SK-N-MC (cell line): ENCODE results near the gene ATG12.

Source experiments
- DNase-seq: peaks from one replicate; pipeline ENCODE4 v3.0.0-alpha.2; 2011; ENCODE audit warnings: low read depth, low spot score
- H3K27ac ChIP-seq: fragments of 200-600 bp; sonication (generic); 2 replicates; pipeline ENCODE4 v1.5.1; 2016; ENCODE audit warnings: mixed run types
- H3K36me3 ChIP-seq: fragments of 200-600 bp; sonication (generic); 2 replicates; pipeline ENCODE4 v1.6.1; 2017; ENCODE audit warnings: antibody characterized with exemption, low read length, mixed read lengths; ENCODE audit not compliant: insufficient read depth
- H3K4me3 ChIP-seq: fragments of 200-600 bp; sonication (generic); 2 replicates; pipeline ENCODE4 v1.5.1; 2016
- H3K9ac ChIP-seq: fragments of 200-600 bp; sonication (generic); 2 replicates; pipeline ENCODE4 v1.8.0; 2017; ENCODE audit warnings: mixed run types, mixed read lengths; ENCODE audit not compliant: insufficient read length
- H3K9me3 ChIP-seq: fragments of 200-600 bp; sonication (generic); 2 replicates; pipeline ENCODE4 v1.6.1; 2017; ENCODE audit warnings: low read depth, mild to moderate bottlenecking, antibody characterized with exemption, low read length, moderate library complexity, mixed read lengths
- EZH2 ChIP-seq: fragments of 200-600 bp; sonication (generic); IDR thresholded peaks from one replicate; pipeline ENCODE4 v1.6.1; 2017; ENCODE audit warnings: antibody characterized with exemption
- FOXP2 ChIP-seq: optimal IDR thresholded peaks from 2 replicates; pipeline ENCODE3; 2011; ENCODE audit warnings: mild to moderate bottlenecking, moderate library complexity; ENCODE audit not compliant: insufficient read depth; ENCODE audit errors: extremely low read length, control extremely low read depth
- POLR2AphosphoS5 ChIP-seq: IDR thresholded peaks from 2 replicates; pipeline ENCODE4 v1.6.1; 2012; ENCODE audit warnings: mild to moderate bottlenecking, low read depth, low read length, borderline replicate concordance

Gene ATG12

DNA sequence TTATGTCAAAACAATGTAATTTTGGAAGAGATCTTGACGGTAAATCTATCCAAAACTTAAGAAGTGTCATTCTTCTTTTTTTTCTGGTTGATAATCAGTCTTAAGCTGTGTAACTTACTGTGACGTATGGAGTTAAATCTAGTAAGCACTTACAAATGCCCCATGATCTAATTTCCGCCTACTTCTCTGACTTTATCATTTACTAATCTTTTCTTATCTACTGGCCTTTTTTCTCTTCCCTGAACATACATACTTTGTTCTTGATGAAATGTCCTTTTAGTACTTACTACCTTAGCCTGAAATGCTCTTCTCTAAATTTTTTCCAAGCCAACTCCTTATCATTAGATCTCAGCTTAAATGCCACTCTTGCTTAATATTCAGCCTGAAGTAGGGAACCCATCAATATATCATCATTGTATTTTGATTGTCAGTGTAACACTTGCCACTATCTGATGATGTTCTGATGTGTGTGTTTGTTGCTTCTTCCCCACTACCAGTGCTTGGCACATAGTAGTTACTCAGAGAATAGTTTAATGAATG lies 28.0 kb upstream of the ATG12 start:
- Histone ChIP-seq H3K9ac (no peak overlapping the region), H3K36me3 (0 out of 2 replicates have a peak, but pooled peaks cover 2% of the 10 kb centered on the region), H3K4me3 (no peak overlapping the region), H3K9me3 (no peaks in the 10 kb centered on the region), H3K27ac (no peak overlapping the region)
- TF ChIP-seq EZH2 (no peak), POLR2AphosphoS5 (no peak), FOXP2 (no peak)
- no peak for DNase-seq

DNA sequence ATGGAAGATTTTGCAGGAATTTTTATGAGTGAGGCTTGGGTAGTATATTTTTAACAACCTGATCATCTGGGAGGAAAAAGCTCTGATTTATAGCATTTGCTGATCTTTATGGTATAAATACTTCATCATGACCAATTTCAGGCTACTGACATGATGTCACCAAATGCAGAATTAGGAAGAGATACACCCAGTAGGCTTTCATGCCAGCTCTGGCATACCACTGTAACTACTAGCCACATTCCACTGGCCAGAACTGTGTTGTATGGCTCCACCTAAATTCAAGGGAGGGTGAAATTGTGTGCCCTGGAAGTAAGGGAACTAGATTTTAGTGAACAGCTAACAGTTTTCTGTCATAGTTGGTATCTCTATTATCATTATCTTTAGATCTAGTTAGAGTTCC lies 18.0 kb upstream of the ATG12 start:
- Histone ChIP-seq H3K9ac (no peak overlapping the region), H3K9me3 (no peaks in the 10 kb centered on the region), H3K27ac (no peak overlapping the region), H3K4me3 (no peak overlapping the region), H3K36me3 (no peaks in the 10 kb centered on the region)
- no peak for DNase-seq
- TF ChIP-seq POLR2AphosphoS5 (no peak), EZH2 (no peak), FOXP2 (no peak)

DNA sequence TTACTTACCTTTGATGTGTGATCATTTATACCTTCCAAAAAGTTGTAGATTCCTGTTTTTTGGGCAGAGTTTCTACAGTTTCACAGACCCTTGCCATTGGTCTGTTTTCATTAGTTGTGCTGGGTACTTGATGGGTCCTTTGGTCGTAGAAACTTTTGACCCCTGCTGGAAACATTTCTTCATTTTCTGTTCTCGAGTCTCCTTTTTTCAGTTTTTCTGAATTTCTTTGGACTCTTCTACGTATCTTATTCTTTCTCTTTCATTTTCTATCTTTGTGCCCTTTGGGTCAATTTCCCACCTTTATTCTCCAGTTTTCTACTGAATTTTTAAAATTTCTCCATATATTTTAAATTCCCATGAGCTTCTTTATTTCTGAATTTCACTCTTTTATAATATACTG lies 17.0 kb upstream of the ATG12 start:
- peak overlapping the region; percentile 69 for H3K27ac ChIP-seq
- H3K9ac ChIP-seq: no peak overlapping the region
- TF ChIP-seq EZH2: no peak
- no peak for TF ChIP-seq POLR2AphosphoS5
- no peak for TF ChIP-seq FOXP2
- DNase-seq: no peak
- H3K4me3 ChIP-seq: peak overlapping the region; percentile 59
- 0 out of 2 replicates have a peak, but pooled peaks cover 4% of the 10 kb centered on the region for H3K9me3 ChIP-seq
- peaks cover 6% of the 10 kb centered on the region for H3K36me3 ChIP-seq

DNA sequence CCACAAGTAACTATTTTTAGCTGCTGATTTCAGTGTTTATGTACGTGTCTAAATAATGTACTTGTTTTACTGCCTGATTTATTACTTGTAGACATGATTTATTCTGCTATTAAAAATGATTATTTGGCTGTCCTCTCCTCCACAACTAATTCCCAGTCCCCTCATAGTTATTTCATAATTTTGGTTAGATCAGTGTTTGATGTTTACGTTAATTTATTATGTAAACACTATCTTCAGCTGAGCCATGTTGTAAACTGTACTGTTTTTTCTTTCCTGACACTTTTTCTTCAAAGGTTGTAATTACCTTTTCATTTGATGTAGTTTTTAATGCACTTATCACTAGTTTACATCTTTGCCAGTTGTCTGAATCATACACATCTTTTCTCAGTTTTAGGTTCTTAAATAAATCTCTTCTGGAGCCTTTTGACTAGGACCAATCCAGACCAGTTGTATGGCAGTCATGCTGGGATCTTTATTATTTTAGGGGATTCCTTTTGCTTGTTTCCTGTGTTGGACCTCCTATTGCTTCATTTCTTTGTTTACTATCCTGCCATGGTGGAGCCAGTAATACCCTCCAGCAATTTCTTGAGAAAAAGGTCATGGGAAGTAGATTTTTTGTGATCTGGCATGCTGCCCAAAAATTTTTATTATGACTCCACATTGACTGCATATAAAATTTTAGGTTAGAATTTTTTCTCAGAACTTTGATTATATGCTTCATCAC lies 16.4 kb upstream of the ATG12 start:
- peak; percentile 92 for DNase-seq
- no peak for TF ChIP-seq POLR2AphosphoS5
- no peak for TF ChIP-seq EZH2
- peak; percentile 41 for TF ChIP-seq FOXP2
- H3K9me3 ChIP-seq: 0 out of 2 replicates have a peak, but pooled peaks cover 4% of the 10 kb centered on the region
- peak overlapping the region; percentile 69 for H3K27ac ChIP-seq
- H3K36me3 ChIP-seq: peaks cover 6% of the 10 kb centered on the region
- H3K4me3 ChIP-seq: peak overlapping the region; percentile 59
- peak overlapping the region; percentile 1 for H3K9ac ChIP-seq

DNA sequence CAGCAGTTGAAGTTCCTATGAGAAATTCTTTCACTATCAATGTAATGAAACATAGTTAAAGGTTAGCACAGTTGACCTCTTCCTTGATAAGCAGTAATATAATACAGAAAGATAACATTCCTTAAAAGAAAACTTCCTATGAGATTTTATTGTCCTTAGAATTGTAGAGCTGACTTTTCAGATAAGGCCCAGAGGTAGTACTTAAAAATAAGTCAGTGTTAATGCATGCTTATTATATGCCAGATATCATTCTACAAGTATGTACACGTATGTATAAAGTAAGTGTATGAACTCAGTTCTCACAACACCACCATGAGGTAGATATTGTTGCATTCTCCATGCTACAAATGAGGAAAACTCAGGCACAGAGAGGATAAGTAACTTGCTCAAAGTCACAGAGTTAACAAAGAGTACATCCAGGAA lies 15.7 kb upstream of the ATG12 start:
- TF ChIP-seq POLR2AphosphoS5 (no peak), EZH2 (no peak), FOXP2 (no peak)
- peak overlapping the region; percentile 1 for H3K9ac ChIP-seq
- 0 out of 2 replicates have a peak, but pooled peaks cover 4% of the 10 kb centered on the region for H3K9me3 ChIP-seq
- H3K36me3 ChIP-seq: peaks cover 6% of the 10 kb centered on the region
- DNase-seq: no peak
- peak overlapping the region; percentile 69 for H3K27ac ChIP-seq
- H3K4me3 ChIP-seq: peak overlapping the region; percentile 59; the same call in 1 of the 2 replicates

DNA sequence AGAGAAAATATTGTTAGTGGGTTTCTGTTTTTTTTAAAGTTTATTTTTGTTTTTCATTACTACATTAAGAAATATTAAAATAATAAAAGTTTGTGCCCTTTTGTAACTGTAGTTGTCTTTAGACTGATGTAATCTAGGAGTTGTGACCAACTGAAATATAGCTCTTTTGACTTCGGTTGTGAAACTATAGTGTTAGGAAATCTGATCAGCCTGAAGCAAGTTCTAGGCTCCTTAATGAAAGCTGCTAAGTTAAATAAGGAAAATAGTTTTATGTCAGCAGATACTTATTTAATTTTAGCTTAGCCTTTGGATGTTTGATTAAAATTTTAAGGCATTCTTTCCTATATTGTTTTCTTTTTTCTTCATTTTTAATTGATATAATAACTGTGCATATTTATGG lies 14.6 kb upstream of the ATG12 start:
- DNase-seq: no peak
- Histone ChIP-seq H3K36me3 (peaks cover 6% of the 10 kb centered on the region), H3K9ac (no peak overlapping the region), H3K4me3 (no peak overlapping the region), H3K9me3 (0 out of 2 replicates have a peak, but pooled peaks cover 4% of the 10 kb centered on the region), H3K27ac (no peak overlapping the region)
- no peak for TF ChIP-seq EZH2
- no peak for TF ChIP-seq FOXP2
- TF ChIP-seq POLR2AphosphoS5: no peak

DNA sequence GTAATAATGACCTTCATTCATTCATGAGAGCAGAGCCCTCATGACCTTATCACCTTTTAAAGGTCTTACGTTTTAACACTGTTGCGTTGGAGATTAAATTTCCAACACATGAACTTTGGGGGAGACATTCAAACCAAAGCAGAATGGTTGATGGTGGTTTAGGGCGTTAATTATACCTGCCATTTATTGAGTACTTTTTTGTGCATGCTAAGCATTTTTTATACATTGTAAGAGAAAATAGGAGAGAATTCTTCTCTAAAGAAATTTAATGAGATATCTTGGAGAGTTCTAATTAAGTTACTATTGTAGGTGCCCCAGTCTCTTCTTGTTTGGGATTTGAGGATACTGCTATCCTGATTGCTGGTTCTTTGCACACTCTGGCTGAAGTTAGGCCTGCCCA lies 12.8 kb upstream of the ATG12 start:
- no peak overlapping the region for H3K4me3 ChIP-seq
- no peak overlapping the region for H3K27ac ChIP-seq
- H3K9ac ChIP-seq: no peak overlapping the region
- no peak for DNase-seq
- peaks cover 6% of the 10 kb centered on the region for H3K36me3 ChIP-seq
- no peak for TF ChIP-seq EZH2
- TF ChIP-seq POLR2AphosphoS5: no peak
- TF ChIP-seq FOXP2: no peak
- 0 out of 2 replicates have a peak, but pooled peaks cover 4% of the 10 kb centered on the region for H3K9me3 ChIP-seq

DNA sequence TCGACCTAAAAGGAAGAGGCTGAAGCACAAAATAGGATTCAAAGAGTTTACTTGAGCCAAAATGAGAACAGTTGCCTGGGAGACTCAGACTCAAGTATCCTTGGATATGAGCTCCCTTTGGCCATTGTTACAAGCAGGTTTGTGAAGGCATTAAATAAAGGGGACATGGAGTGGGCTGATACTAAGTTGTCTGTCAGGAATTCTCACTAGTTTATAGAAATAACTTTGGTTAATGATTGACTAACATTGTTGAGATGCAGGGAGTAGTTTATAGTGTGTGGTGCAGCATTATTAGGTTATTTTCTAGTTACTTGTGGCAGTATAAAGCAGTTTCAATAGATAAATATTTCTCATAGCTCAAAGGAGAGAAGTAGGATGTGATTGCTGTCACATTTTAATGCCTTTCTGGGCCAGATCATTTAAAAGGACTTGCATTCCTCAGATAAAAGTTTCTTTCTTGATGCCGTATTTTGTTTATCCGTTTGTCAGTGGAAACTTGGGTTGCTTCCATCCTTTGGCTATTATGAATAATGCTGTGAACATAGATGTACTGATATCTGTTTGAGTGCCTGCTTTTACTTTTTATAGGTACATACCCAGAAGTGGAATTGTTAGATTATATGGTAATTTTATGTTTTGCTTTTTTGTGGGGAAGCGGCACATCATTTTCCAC lies 9.5 kb upstream of the ATG12 start:
- Histone ChIP-seq H3K36me3 (peaks cover 6% of the 10 kb centered on the region), H3K9me3 (0 out of 2 replicates have a peak, but pooled peaks cover 4% of the 10 kb centered on the region), H3K9ac (no peak overlapping the region), H3K27ac (no peak overlapping the region), H3K4me3 (no peak overlapping the region)
- TF ChIP-seq POLR2AphosphoS5 (no peak), FOXP2 (no peak), EZH2 (no peak)
- no peak for DNase-seq
